ENCODE measurements around the gene RHOC. TPM values are rescaled to one million over a fixed set of nuclear protein-coding genes. Genes with fewer than 3 reads are reported as not detected.

Gene RHOC
- total RNA-seq, 1 donor from 2014 or later: 241 TPM

- intact Hi-C loops (cut with DNase I): no loop called here
- ATAC-seq (no peak), DNase-seq (ENCODE audit: low spot score) (no peak)
These were observed 40.0 kb downstream of the RHOC start for GRCh38 chr1:112666946-112667345.

GRCh38 chr1:112665857-112666256 lies 41.1 kb downstream of the RHOC start:
- intact Hi-C loops (cut with DNase I): no loop called here
- ATAC-seq (no peak), DNase-seq (ENCODE audit: low spot score) (no peak)

GRCh38 chr1:112651205-112651604 lies 55.7 kb downstream of the RHOC start:
- DNase-seq (ENCODE audit: low spot score) (no peak), ATAC-seq (no peak)
- intact Hi-C loops (cut with DNase I): no loop called here

Other genes with a start within 250 kb of the RHOC start
- gene WNT2B, start 198.2 kb downstream of the RHOC start, total RNA-seq: 10.9 TPM
- 29.7 TPM for gene ST7L, start 88.0 kb downstream of the RHOC start, total RNA-seq
- 108 TPM for gene CAPZA1, start 87.3 kb downstream of the RHOC start, total RNA-seq
- gene MOV10, start 32.5 kb downstream of the RHOC start, total RNA-seq: 57.5 TPM
- 1.8 TPM for gene PPM1J, start 8.2 kb upstream of the RHOC start, total RNA-seq
- 17.4 TPM for gene SLC16A1, start 249.1 kb upstream of the RHOC start, total RNA-seq

Data from sciatic nerve (tissue), 2 donors.